ENCODE data around the gene FGF8. TPM values are rescaled to one million over a fixed set of nuclear protein-coding genes. Genes with fewer than 3 reads are reported as not detected.

The FGF8 gene
- total and polyA plus RNA-seq, 2 of the 13 experiments (the other 11 are each of a cell fraction or from before 2014, with no cell fraction given): not detected

- TF ChIP-seq ZNF646 (CRISPR knock-in tag; IDR thresholded peaks at IDR 0.05) (no peak), RARG (CRISPR knock-in tag; IDR thresholded peaks at IDR 0.05; ENCODE audit: low read depth) (no peak; the same call in 1 of the 2 replicates), ZBTB14 (CRISPR knock-in tag; IDR thresholded peaks at IDR 0.05) (no peak), ZNF512B (CRISPR knock-in tag; IDR thresholded peaks at IDR 0.05; ENCODE audit: borderline replicate concordance) (no peak), MAZ (IDR thresholded peaks at IDR 0.05; ENCODE audit: borderline replicate concordance, low read depth, low read length) (no peak), MAZ (CRISPR knock-in tag; IDR thresholded peaks at IDR 0.05; ENCODE audit: low read depth) (peak; percentile 55; the same call in 1 of the 2 replicates), ATF6 (CRISPR knock-in tag; conservative IDR thresholded peaks at IDR 0.05) (no peak), BRCA1 (CRISPR knock-in tag; IDR thresholded peaks at IDR 0.05) (no peak), EED (CRISPR knock-in tag; IDR thresholded peaks at IDR 0.05) (0 out of 2 replicates have a peak, but pooled peaks have one; percentile 16), CC2D1A (CRISPR knock-in tag; IDR thresholded peaks at IDR 0.05) (no peak), GABPB1 (CRISPR knock-in tag; IDR thresholded peaks at IDR 0.05) (peak; percentile 91), ZMYM4 (CRISPR knock-in tag; IDR thresholded peaks at IDR 0.05) (peak; percentile 72), ZBTB7B (CRISPR knock-in tag; IDR thresholded peaks at IDR 0.05) (peak; percentile 40; the same call in 1 of the 2 replicates), HOXA3 (CRISPR knock-in tag; IDR thresholded peaks at IDR 0.05) (peak; percentile 72; the same call in 1 of the 2 replicates)
Observed at GRCh38 chr10:101782811-101783735, 7.2 kb upstream of the FGF8 start, which contains the start of gene NPM3 (continued).
